NT2/D1 (cell line): Measurements from ENCODE around the gene TNRC6C.

Source experiments
- SUZ12 ChIP-seq: IDR thresholded peaks from 2 replicates; pipeline ENCODE4 v1.6.1; 2011; ENCODE audit not compliant: insufficient read length, insufficient read depth; ENCODE audit errors: extremely low read depth
- YY1 ChIP-seq: IDR thresholded peaks from 2 replicates; pipeline ENCODE4 v1.6.1; 2011; ENCODE audit not compliant: insufficient read length, insufficient read depth
- ZNF274 ChIP-seq: IDR thresholded peaks from 2 replicates; pipeline ENCODE4 v1.6.1; 2011; ENCODE audit warnings: mild to moderate bottlenecking, low read depth, low read length

- TF ChIP-seq ZNF274 (no peak), YY1 (no peak), SUZ12 (no peak)
Measured at GRCh38 chr17:77966476-77966875, 8.0 kb downstream of the TNRC6C start.
